Fibroblast of skin of right quadriceps (primary cell): ENCODE data around the gene MAPK12.
"Not testable (repeated sequence)": the region's sequence is repeated elsewhere in the genome, so short reads cannot be mapped to it uniquely, and the experiment has no call there.

Experiments
- DNase-seq: peaks from one replicate; pipeline ENCODE4 v3.0.0-alpha.2; 2013

MAPK12 gene

DNA sequence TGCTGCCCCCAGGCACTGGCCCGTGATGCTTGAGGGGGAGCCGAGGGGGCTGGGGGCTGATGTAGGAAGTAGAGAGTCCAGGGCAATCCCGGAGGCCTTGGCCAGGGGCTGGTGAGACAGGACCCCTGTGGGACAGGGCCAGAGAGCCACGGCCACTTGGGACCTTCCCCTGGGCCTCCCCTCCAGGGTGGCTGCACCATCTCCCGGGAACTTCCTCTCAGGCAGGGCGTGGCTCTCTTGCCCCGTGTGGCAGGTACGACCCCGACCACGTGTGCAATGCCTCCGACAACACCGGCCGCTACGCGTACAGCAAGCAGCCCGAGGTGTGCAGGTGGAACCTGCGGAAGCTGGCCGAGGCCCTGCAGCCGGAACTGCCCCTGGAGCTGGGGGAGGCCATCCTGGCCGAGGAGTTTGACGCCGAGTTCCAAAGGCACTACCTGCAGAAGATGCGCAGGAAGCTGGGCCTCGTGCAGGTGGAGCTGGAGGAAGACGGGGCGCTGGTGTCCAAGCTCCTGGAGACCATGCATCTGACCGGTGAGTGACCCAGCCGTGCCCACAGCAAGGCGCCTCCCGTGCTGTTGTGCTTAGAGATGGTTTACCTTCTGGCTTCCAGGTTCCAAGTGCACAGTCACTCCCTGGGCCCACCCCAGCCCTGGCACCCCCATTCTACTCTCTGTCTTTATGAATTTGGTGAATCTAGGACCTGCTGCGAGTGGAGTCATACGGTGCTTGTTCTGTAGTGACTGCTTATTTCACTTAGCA, 50.9 kb downstream of the MAPK12 start:
- no peak for DNase-seq

DNA sequence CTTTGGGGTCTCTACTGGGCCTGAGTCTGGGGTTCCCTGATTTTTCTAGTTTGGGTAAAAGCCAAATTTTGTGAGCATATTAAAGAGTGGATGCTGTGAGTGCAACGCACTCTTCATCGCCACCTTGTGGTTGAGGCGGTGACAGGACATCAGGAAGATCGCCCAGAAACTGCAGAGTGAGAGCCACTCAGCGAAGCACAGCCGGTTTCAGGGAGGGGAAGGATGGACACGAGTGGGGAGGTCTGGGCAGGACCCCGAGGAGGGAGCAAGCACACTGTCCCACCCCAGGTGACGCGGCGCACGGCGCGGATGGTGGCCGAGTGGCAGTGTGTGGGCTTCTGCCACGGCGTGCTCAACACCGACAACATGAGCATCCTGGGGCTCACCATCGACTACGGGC, 51.6 kb downstream of the MAPK12 start:
- peak; percentile 57 for DNase-seq

DNA sequence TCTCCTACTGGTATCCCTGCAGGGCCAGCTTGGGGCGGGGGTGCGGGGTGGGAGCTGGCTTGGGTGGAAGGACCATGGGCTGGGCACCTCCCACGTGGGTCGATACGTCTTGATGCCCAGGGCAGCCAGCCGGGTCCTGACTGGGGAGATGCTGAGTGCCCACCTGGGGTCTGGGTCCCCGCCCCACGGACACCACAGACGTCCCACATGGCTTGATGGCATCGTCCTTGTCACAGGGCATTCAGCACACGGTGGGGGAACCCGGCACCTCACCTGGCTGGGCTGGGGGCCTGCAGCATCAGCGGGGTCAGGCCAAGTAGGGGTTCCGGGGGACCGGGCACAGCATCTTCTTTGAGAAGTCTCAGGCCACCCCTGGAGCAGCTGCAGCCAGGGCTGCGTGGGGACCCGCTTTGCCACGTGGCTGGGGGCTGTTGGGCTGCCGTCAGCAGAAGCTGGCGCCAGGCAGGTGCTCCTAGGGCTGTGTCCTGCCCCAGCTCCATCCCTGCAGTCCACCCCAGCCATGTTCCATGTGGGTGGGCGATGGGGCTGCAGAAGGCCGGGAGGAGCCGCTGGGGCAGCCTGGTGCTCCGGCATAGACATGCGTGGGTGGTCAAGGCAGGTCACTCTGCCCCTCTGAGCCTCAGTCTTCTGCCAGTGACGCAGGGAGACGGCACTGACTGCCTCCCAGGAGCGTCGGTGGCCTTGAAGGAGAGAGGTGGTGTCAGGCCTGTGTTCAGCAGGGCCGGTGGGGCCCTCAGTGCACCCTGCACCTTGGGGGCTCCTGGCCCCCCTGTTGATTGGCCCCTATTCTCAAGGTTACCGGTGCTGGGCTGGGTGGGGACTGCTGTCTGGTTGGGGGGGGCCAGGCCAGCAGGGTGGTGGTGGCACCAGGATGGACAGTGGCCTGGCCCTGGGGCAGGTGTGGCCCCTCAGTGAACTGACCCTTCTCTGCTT, 52.3 kb downstream of the MAPK12 start:
- no peak for DNase-seq

DNA sequence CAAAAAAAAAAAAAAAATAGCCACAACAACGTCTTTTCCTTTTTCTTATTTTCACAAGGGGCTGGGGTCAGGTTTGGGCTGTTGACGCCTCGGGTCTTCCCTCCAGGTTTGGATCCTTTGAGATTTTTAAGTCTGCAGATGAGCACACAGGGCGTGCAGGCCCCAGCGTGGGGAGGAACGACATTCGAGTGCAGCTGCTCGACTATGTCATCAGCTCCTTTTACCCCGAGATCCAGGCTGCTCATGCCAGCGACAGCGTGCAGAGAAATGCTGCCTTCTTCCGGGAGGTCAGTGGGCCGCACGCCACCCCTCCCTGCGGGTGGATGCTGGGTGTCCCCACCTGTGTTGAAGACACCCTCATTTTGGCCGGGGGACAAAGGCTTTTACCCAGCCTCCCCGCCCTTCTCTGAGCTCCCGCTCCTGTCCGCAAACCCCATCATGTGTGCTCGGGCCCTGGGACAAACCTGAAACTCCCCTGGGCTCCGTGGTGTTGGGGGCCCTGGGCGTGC, 53.0 kb downstream of the MAPK12 start:
- no peak for DNase-seq

DNA sequence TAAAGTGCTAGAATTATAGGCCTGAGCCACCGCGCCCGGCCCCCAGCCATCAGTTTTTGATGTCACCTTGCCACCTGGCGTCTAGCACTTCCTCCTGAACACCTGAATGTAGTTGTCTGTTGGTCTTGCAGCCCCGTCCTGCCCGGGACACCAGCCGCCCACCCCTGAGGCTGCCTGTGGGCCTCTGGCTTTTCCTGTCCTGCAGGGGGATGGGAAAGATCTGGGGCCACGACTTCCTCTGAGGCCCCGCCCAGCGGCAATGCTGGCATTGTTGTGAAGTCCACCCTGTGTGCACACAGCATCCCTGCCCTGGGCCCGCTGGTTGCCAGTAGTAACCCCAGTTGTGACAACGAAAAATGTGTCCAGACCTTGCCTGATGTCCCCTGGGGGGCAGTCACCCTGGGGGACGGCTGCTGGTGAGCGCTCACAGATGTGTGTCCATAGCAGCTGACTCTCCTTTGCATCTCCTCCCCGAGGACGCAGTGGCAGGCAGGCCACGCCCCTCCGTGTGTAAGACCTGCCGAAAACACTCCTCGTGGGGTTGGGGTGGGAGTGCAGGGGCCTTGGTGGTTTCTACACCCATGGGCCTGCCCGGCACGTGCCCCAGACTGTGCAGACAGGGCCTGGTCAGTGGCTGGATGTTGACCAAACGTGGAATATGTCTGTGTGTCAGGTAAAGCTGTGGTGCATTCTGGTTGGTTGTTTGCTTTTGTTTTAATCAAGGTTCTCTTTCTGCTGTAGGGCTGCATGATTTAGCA, 53.9 kb downstream of the MAPK12 start:
- no peak for DNase-seq

DNA sequence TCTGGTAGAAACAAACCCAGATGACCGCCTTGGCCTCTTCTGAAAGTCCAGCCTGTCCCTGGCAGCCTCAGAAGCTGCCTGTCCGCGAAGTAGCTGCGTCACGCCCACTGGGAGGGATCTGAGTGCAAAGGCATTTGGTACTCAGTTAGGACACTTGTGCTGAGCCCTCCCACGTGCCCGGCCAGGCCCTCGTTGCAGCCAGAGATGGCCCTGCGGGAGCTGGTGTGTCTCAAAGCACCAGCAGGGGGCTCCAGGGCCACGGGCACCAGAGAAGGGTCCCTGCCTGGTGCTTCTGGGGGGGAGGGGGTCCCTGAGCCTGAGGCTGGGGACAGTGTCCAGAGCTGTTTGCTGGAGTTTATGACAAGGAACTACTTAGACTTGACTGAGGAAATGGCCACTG, 54.9 kb downstream of the MAPK12 start:
- no peak for DNase-seq

DNA sequence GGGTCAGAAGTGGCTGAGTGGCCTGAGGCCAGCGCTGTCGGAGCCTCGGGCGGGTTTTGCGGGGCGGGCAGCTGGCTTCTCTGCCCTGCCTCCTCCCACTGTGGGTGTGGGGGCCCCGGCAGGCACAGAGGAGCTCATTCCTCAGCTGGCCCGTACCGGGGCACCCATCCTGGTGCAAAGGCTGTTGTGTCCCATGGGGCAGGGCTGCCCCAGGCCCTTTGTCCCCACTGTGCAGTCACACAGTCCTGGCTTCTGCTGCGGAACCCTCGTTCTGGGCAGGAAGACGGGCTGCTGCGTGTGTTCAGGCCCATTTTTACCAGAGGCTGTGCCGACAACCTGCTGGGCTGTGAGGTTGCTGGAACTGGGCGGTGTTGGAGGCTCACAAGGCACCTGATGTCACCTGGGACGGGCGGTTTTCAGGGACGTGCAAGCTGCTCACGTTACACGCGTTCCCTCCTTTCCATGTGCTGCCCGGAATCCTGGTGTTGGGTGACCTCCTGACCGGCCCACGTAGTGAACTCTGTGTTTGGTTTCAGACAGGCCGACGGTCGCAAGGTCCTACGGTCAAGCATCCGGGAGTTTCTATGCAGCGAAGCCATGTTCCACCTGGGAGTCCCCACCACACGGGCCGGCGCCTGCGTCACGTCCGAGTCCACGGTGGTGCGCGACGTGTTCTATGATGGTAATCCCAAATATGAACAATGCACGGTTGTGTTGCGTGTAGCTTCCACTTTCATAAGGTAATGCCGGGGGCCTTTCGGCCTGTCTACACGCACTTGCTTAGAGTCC, 55.5 kb downstream of the MAPK12 start:
- no peak for DNase-seq

DNA sequence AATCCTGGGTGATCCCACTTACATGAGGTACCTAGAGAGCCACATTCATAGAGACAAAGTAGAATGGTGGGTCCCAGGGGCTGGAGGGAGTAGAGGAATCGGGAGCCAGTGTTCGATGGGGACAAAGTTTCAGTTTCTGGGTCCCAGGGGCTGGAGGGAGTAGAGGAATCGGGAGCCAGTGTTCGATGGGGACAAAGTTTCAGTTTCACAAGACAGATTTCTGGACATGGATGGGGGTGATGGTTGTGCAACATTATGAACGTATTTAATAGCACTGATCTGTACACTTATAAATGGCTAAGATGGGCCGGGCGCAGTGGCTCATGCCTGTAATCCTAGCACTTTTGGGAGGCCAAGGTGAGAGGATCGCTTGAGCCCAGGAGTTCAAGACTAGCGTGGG, 56.5 kb downstream of the MAPK12 start:
- not testable (repeated sequence) for DNase-seq

DNA sequence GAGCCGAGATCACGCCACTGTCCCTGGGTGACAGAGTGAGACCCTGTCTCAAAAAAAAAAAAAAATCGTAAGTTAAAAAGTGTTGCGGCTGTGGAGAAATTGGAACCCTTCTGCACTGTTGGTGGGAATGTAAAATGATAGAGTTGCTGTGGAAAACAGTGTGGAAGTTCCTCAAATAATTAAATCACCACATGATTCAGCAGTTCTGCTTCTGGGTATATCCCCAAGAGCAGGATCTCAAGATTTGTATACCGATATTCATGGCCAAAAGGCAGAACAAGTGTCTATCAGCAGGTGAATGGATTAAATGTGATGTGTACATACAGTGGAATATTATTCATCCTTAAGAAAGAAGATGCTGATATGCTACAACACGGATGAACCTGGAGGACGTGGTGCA, 56.9 kb downstream of the MAPK12 start:
- no peak for DNase-seq

DNA sequence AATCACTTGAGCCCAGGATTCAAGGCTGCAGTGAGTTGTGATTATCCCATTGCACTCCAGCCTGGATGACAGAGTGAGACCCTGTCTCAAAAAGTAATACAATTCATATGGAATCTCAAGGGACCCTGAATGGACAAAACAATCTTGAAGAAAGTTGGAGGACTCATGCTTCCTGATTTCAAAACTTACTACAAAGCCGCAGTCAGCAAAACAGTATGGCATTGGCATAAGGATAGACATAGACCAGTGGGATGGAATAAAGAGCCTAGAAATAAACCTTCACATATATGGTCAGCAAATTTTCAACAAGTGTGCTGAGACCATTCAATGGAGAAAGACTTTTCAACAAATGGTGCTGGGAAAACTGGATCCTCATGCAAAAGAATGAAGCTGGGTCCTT, 58.2 kb downstream of the MAPK12 start:
- DNase-seq, result no peak
